ENCODE results near the gene STOX2.

DNA sequence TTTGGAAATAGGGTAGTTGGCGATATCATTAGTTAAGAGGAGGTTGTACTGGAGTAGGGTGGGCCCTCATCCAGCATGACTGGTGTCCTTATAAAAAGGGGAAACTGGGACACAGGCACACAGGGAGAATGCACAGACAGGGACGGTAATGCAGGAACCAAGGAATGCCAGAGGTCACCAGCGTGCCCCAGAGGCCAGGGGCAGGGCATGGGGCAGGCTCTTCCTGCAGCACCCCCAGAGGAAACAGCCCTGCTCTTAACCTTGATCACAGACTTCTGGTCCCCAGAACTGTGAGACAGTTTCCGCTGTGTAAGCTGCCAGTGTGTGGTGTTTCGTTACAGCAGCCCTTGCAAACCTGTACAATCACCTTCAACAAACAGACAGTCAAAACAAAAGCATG lies 15.9 kb upstream of the STOX2 start:
- TF ChIP-seq SUZ12 (IDR thresholded peaks at IDR 0.05) (no peak), FOXK2 (IDR thresholded peaks at IDR 0.05) (no peak), SP1 (IDR thresholded peaks at IDR 0.05) (no peak), FOXA1 (IDR thresholded peaks at IDR 0.05) (no peak), TARDBP (IDR thresholded peaks at IDR 0.05) (no peak), L3MBTL2 (conservative IDR thresholded peaks at IDR 0.05) (no peak)
- TF ChIP-seq, protein P1, sequence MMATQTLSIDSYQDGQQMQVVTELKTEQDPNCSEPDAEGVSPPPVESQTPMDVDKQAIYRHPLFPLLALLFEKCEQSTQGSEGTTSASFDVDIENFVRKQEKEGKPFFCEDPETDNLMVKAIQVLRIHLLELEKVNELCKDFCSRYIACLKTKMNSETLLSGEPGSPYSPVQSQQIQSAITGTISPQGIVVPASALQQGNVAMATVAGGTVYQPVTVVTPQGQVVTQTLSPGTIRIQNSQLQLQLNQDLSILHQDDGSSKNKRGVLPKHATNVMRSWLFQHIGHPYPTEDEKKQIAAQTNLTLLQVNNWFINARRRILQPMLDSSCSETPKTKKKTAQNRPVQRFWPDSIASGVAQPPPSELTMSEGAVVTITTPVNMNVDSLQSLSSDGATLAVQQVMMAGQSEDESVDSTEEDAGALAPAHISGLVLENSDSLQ (IDR thresholded peaks at IDR 0.05), result no peak

Data from HEK293T (cell line).